ENCODE measurements around the gene HLA-F.

- TF ChIP-seq CTCF (IDR thresholded peaks at IDR 0.05) (peak; percentile 85 to 97 (median 95)), POLR2A (IDR thresholded peaks at IDR 0.05) (peak; percentile 38), EP300 (IDR thresholded peaks at IDR 0.05) (no peak)
These were observed 29.4 kb downstream of the HLA-F start for GRCh38 chr6:29752451-29753308.
